SU-DHL-6 (cell line): Measurements from ENCODE around the gene IRX3.

Experiments used
- H2AFZ ChIP-seq: fragments of 200-600 bp; sonication (generic); 2 replicates; pipeline ENCODE4 v1.6.1; 2014; ENCODE audit warnings: low read depth, mild to moderate bottlenecking, moderate library complexity, mixed read lengths, antibody characterized with exemption, low read length; ENCODE audit not compliant: severe bottlenecking
- H3F3A ChIP-seq: fragments of 200-600 bp; shearing (Covaris generic); 2 replicates; pipeline ENCODE4 v1.6.0; 2016; ENCODE audit warnings: antibody characterized with exemption, mild to moderate bottlenecking; ENCODE audit not compliant: insufficient read depth
- H3K27ac ChIP-seq: fragments of 200-600 bp; sonication (generic); 2 replicates; pipeline ENCODE4 v1.5.1; 2016; ENCODE audit warnings: low read depth, mild to moderate bottlenecking, low read length, moderate library complexity, mixed read lengths
- H3K27me3 ChIP-seq: fragments of 200-600 bp; sonication (generic), shearing (Covaris generic); 2 replicates; pipeline ENCODE4 v1.6.0; 2014; ENCODE audit warnings: mild to moderate bottlenecking, low read length
- H3K36me3 ChIP-seq: fragments of 200-600 bp; sonication (generic); 2 replicates; pipeline ENCODE4 v1.6.1; 2014; ENCODE audit warnings: mild to moderate bottlenecking, low read length, mixed read lengths
- H3K4me2 ChIP-seq: fragments of 300-600, 200-600 bp; shearing (Covaris generic), sonication (generic); 2 replicates; pipeline ENCODE4 v1.6.0; 2014; ENCODE audit warnings: low read length, low read depth, mild to moderate bottlenecking; ENCODE audit not compliant: poor library complexity, severe bottlenecking
- H3K4me3 ChIP-seq: fragments of 200-600 bp; sonication (generic); 2 replicates; pipeline ENCODE4 v1.5.1; 2014; ENCODE audit warnings: antibody characterized with exemption, low read length, mild to moderate bottlenecking, mixed read lengths; ENCODE audit not compliant: insufficient read depth, poor library complexity, severe bottlenecking
- H3K79me2 ChIP-seq: fragments of 200-600 bp; sonication (generic); 2 replicates; pipeline ENCODE4 v1.6.1; 2014; ENCODE audit warnings: mild to moderate bottlenecking, low read length, moderate library complexity; ENCODE audit not compliant: insufficient read depth
- H3K9ac ChIP-seq: fragments of 200-600 bp; sonication (generic); 2 replicates; pipeline ENCODE4 v1.7.0; 2014; ENCODE audit warnings: mild to moderate bottlenecking, low read length
- H3K9me2 ChIP-seq: fragments of 200-600 bp; sonication (generic); replicated peaks from 2 replicates; pipeline ENCODE4 v1.6.1; 2014; ENCODE audit warnings: low read length; ENCODE audit not compliant: insufficient read depth
- H3K9me3 ChIP-seq: fragments of 200-600 bp; sonication (generic); 2 replicates; pipeline ENCODE4 v1.6.1; 2014; ENCODE audit warnings: low read length, mixed read lengths; ENCODE audit not compliant: insufficient read depth
- H4K20me1 ChIP-seq: fragments of 200-600 bp; sonication (generic); 2 replicates; pipeline ENCODE4 v1.6.1; 2014; ENCODE audit warnings: low read depth, mild to moderate bottlenecking, antibody characterized with exemption, low read length, moderate library complexity, mixed read lengths
- EZH2phosphoT487 ChIP-seq: fragments of 200-600 bp; sonication (generic), shearing (Covaris generic); conservative IDR thresholded peaks from 2 replicates; pipeline ENCODE4 v1.6.1; 2018; ENCODE audit warnings: mild to moderate bottlenecking, antibody characterized with exemption, low read length, moderate library complexity, mixed read lengths
- TF ChIP-seq, protein P1 (sequence below): fragments of 200-600 bp; sonication (generic); IDR thresholded peaks from one replicate; pipeline ENCODE4 v1.5.1; 2017; ENCODE audit warnings: antibody characterized with exemption, mild to moderate bottlenecking, low read length, moderate library complexity; ENCODE audit not compliant: insufficient read depth, poor library complexity, severe bottlenecking

IRX3 gene

DNA sequence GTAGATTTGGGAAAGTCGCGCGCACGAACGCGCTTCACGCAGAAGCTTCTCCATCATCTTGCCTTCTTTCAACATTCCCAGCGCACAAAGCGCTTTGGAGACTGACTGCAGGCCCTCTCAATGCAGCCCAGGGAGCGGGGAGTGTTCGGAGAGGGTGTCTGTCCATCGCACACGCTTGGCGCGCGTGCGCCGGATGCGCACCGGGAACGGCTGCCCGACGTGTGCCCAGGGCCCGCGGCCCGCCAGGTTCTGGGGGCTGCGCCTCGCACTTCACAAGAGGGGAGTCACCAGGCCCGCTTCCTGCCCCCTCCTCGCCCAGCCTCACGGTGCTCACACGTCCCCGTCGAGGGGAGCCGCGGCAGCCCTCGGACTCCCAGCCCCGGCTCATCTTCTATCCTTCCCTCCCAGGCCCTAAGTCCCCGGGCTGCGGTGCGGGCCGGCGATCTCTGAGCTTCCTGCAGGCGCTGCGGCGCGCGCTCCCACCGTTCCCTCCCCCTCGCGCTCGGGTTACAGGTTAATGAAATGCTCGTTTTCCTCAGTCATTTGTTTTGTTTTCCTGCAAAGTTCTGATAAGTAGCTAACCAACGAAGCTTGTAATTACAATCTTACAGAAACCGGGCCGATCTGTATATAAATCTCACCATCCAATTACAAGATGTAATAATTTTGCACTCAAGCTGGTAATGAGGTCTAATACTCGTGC is 2.8 kb upstream of the IRX3 start:
- no peak overlapping the region for H2AFZ ChIP-seq
- H3K4me3 ChIP-seq, result no peak overlapping the region
- no peaks in the 10 kb centered on the region for H3F3A ChIP-seq
- no peaks in the 10 kb centered on the region for H3K9me2 ChIP-seq
- no peaks in the 10 kb centered on the region for H3K79me2 ChIP-seq
- H3K27me3 ChIP-seq, result no peaks in the 10 kb centered on the region
- TF ChIP-seq, protein P1, sequence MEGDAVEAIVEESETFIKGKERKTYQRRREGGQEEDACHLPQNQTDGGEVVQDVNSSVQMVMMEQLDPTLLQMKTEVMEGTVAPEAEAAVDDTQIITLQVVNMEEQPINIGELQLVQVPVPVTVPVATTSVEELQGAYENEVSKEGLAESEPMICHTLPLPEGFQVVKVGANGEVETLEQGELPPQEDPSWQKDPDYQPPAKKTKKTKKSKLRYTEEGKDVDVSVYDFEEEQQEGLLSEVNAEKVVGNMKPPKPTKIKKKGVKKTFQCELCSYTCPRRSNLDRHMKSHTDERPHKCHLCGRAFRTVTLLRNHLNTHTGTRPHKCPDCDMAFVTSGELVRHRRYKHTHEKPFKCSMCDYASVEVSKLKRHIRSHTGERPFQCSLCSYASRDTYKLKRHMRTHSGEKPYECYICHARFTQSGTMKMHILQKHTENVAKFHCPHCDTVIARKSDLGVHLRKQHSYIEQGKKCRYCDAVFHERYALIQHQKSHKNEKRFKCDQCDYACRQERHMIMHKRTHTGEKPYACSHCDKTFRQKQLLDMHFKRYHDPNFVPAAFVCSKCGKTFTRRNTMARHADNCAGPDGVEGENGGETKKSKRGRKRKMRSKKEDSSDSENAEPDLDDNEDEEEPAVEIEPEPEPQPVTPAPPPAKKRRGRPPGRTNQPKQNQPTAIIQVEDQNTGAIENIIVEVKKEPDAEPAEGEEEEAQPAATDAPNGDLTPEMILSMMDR, result no peak
- TF ChIP-seq EZH2phosphoT487, result no peak
- H3K4me2 ChIP-seq, result no peak overlapping the region
- H3K27ac ChIP-seq, result no peak overlapping the region
- H4K20me1 ChIP-seq, result no peaks in the 10 kb centered on the region
- H3K9me3 ChIP-seq, result no peaks in the 10 kb centered on the region
- no peak overlapping the region for H3K9ac ChIP-seq
- H3K36me3 ChIP-seq, result no peaks in the 10 kb centered on the region

DNA sequence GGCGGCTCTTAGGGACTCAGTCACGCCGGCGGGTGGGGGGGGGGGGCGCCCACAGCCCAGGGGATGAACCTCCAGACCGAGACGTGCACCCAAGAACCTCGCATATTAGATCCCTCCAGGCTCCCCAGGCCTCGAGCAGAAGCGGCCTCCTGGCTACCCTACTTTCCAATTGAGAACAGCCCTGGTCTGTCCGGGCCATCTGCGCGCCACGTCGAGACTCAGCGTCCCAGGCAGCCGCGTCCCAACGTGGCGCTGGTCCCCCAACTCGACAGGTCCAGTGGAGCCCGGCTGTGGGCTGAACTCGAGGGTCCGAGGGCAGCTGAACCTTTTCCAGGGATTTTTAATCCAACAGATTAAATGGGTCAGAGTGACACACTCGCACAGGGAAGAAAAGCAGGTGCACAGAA is 2.3 kb upstream of the IRX3 start:
- H3K9me3 ChIP-seq, result no peaks in the 10 kb centered on the region
- no peaks in the 10 kb centered on the region for H3K36me3 ChIP-seq
- H3K27ac ChIP-seq, result no peak overlapping the region
- no peak overlapping the region for H3K4me2 ChIP-seq
- no peak overlapping the region for H3K4me3 ChIP-seq
- no peaks in the 10 kb centered on the region for H3K9me2 ChIP-seq
- H3K27me3 ChIP-seq, result no peaks in the 10 kb centered on the region
- TF ChIP-seq, protein P1, result no peak
- no peak for TF ChIP-seq EZH2phosphoT487
- no peak overlapping the region for H2AFZ ChIP-seq
- no peak overlapping the region for H3K9ac ChIP-seq
- no peaks in the 10 kb centered on the region for H3K79me2 ChIP-seq
- no peaks in the 10 kb centered on the region for H3F3A ChIP-seq
- no peaks in the 10 kb centered on the region for H4K20me1 ChIP-seq

DNA sequence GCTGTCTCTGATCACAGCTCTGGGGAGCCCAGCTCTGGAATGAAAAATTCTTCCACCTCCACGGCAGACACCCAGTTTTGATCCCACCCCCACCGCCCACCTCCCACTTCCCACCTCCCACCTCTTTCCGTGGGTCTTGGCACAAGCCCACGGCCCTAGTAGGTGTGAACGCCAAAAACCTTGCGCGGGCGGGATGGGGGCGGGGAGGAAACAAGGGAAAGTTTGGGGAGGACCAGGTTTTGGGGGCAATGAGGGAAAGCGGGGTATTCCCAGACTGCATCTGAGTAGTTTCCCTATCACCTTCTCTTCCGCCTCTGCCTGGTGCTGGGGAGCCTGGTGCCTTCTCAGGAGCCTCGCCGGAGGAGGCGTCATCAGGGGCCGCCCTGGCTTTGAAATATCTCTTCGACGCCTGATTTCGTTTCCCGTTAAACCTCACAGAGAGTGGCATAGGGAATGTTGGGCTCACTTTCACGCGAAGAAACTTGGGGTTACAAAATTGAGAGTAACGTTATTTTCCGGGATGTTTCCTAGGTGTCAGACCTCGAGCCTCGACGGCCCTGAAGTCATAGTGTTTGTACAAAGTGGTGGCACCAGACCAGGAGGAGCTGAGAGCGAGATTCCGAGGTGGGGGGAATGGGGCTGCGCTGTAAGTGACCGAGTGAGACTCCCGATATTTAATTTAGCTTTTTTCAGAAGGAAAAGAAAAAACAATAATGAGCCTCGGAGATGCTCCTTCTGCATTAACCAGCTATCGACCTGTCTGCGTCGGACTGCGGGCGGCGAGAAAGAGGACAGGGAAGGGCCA is 1.6 kb upstream of the IRX3 start:
- no peaks in the 10 kb centered on the region for H4K20me1 ChIP-seq
- H2AFZ ChIP-seq, result no peak overlapping the region
- no peaks in the 10 kb centered on the region for H3K27me3 ChIP-seq
- H3K9me3 ChIP-seq, result no peaks in the 10 kb centered on the region
- no peak overlapping the region for H3K9ac ChIP-seq
- no peak overlapping the region for H3K4me2 ChIP-seq
- no peaks in the 10 kb centered on the region for H3F3A ChIP-seq
- H3K27ac ChIP-seq, result no peak overlapping the region
- H3K9me2 ChIP-seq, result no peaks in the 10 kb centered on the region
- H3K36me3 ChIP-seq, result no peaks in the 10 kb centered on the region
- H3K79me2 ChIP-seq, result no peaks in the 10 kb centered on the region
- TF ChIP-seq, protein P1, result no peak
- TF ChIP-seq EZH2phosphoT487, result no peak
- H3K4me3 ChIP-seq, result no peak overlapping the region
